GM10266 (cell line): ENCODE measurements around the gene SEC31B.

Experiments
- DNase-seq: peaks from one replicate; pipeline ENCODE4 v3.0.0; 2012; ENCODE audit errors: extremely low spot score
- TF ChIP-seq, protein P1 (sequence below): IDR thresholded peaks from 2 replicates; pipeline ENCODE4 v1.5.1; 2012; ENCODE audit warnings: mild to moderate bottlenecking, low read depth; ENCODE audit not compliant: control insufficient read depth, insufficient read depth; ENCODE audit errors: missing control alignments

The SEC31B gene

DNA sequence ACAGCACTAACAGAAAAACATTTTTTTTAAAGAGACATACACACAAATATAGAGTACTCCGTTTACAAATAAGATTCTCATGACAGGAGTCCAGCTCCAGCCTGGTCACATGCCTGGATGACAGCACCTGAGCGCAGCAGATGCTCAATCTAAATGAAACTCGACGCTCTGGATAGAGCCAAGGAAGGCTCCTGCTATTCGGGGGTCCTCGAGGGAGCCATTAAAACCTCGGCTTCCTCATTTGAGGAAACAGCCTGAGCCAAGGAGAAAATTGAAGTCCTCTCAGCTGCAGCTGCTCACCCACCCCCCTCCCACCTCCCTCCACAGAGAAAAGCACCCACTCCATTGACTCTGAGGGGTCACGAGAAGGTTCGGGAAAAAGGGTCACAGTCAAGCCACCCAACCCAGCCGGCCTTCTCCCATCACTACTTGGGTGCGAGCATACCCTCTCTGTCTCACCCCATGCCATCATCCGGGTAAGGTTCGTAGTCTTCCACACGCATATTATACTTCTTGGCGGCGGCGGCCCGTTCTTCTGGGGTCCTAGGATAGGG lies 9.3 kb upstream of the SEC31B start:
- no peak for DNase-seq

GRCh38 chr10:100528123-100528886 lies 8.6 kb upstream of the SEC31B start:
- TF ChIP-seq, protein P1, sequence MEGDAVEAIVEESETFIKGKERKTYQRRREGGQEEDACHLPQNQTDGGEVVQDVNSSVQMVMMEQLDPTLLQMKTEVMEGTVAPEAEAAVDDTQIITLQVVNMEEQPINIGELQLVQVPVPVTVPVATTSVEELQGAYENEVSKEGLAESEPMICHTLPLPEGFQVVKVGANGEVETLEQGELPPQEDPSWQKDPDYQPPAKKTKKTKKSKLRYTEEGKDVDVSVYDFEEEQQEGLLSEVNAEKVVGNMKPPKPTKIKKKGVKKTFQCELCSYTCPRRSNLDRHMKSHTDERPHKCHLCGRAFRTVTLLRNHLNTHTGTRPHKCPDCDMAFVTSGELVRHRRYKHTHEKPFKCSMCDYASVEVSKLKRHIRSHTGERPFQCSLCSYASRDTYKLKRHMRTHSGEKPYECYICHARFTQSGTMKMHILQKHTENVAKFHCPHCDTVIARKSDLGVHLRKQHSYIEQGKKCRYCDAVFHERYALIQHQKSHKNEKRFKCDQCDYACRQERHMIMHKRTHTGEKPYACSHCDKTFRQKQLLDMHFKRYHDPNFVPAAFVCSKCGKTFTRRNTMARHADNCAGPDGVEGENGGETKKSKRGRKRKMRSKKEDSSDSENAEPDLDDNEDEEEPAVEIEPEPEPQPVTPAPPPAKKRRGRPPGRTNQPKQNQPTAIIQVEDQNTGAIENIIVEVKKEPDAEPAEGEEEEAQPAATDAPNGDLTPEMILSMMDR, result no peak
- DNase-seq, result no peak

More for the DNA sequence above, 9.3 kb upstream of the SEC31B start:
- TF ChIP-seq, protein P1, result no peak

- TF ChIP-seq, protein P1, result no peak
- no peak for DNase-seq
Observed at GRCh38 chr10:100524638-100525037, 5.0 kb upstream of the SEC31B start.

DNA sequence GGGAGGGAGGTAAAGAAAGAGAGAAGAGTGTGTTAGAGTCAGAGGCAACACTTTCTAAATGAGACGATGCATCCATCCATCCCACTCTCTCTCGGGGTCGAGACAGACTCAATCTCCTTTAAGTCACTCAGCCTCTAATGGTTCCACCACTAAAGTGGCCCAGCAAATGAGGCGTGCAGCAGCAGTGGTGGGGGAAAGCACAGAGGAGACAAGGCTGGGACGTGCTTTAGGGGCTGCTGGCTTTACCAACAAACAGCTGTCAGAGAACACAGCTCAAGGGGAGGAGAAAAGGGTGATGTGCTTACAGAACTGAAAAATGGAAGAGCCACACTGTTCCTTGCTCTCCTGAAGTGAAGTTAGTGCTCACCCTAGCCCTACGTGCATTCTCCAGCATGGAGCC lies 4.5 kb upstream of the SEC31B start:
- TF ChIP-seq, protein P1, result no peak
- DNase-seq, result no peak

DNA sequence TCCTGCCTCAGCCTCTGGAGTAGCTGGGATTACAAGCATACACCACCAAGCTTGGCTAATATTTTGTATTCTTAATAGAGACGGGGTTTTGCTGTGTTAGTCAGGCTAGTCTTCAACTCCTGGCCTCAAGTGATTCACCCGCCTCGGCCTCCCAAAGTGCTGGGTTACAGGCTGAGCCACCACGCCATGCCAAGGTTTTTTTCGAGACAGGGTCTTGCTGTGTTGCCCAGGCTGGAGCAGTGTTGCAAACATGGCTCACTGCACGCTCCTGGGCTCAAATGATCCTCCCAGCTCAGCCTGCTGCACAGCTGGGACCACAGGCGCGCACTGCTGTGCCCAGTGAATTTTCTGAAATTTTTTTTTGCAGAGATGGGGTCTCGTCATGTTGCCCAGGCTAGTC lies 3.3 kb upstream of the SEC31B start:
- TF ChIP-seq, protein P1, result no peak
- no peak for DNase-seq

GRCh38 chr10:100522107-100522801 lies 2.6 kb upstream of the SEC31B start:
- TF ChIP-seq, protein P1, result no peak
- DNase-seq, result no peak

- TF ChIP-seq, protein P1, result no peak
Observed at GRCh38 chr10:100520811-100521210, 1.1 kb upstream of the SEC31B start.

More at GRCh38 chr10:100520811-100521210, 1.1 kb upstream of the SEC31B start:
- no peak for DNase-seq
